Adrenal gland (tissue), 5 donors: Measurements from ENCODE around the gene NBAS.

Experiments used
- POLR2A ChIP-seq, 2 donors: fragments of 450-650 bp; IDR thresholded peaks; one replicate each; pipeline ENCODE4 v1.6.1; 2017; ENCODE audit warnings: antibody characterized with exemption in 2 of 2, mild to moderate bottlenecking in 2 of 2, moderate library complexity in 1 of 2
- TF ChIP-seq, protein P1 (sequence below), 6 experiments: fragments of 450-650 bp in 4 of 6; fragments of 200-600 bp in 2 of 6; sonication (generic) in 1 of 6; IDR thresholded peaks; 1 replicate in 5 of 6; 2 replicates in 1 of 6; pipeline versions ENCODE4 v1.5.1 to v1.8.0; 2016 to 2021; ENCODE audit warnings: antibody characterized with exemption in 6 of 6, mild to moderate bottlenecking in 2 of 6, moderate library complexity in 1 of 6
- donor health status: DM: no; HTN: no; CAD: no.

GRCh38 chr2:15511686-15512085 is 49.4 kb downstream of the NBAS start:
- TF ChIP-seq, protein P1, sequence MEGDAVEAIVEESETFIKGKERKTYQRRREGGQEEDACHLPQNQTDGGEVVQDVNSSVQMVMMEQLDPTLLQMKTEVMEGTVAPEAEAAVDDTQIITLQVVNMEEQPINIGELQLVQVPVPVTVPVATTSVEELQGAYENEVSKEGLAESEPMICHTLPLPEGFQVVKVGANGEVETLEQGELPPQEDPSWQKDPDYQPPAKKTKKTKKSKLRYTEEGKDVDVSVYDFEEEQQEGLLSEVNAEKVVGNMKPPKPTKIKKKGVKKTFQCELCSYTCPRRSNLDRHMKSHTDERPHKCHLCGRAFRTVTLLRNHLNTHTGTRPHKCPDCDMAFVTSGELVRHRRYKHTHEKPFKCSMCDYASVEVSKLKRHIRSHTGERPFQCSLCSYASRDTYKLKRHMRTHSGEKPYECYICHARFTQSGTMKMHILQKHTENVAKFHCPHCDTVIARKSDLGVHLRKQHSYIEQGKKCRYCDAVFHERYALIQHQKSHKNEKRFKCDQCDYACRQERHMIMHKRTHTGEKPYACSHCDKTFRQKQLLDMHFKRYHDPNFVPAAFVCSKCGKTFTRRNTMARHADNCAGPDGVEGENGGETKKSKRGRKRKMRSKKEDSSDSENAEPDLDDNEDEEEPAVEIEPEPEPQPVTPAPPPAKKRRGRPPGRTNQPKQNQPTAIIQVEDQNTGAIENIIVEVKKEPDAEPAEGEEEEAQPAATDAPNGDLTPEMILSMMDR (IDR thresholded peaks at IDR 0.05), result no peak
- TF ChIP-seq POLR2A (IDR thresholded peaks at IDR 0.05), result no peak
